Esophagus squamous epithelium (tissue), 4 donors: ENCODE results near the gene INVS.

ENCODE experiments used
- POLR2A ChIP-seq, 4 donors: fragments of 450-650 bp; IDR thresholded peaks; one replicate each; pipeline ENCODE4 v1.6.1; 2017; ENCODE audit warnings: antibody characterized with exemption in 4 of 4, mild to moderate bottlenecking in 4 of 4, moderate library complexity in 3 of 4
- TF ChIP-seq, protein P1 (sequence below), 6 experiments: fragments of 450-650 bp in 4 of 6; fragments of 200-600 bp in 2 of 6; sonication (generic) in 2 of 6; IDR thresholded peaks; one replicate each; pipeline ENCODE4 v1.5.1; 2016 to 2019; ENCODE audit warnings: antibody characterized with exemption in 6 of 6, mild to moderate bottlenecking in 4 of 6, moderate library complexity in 4 of 6

DNA sequence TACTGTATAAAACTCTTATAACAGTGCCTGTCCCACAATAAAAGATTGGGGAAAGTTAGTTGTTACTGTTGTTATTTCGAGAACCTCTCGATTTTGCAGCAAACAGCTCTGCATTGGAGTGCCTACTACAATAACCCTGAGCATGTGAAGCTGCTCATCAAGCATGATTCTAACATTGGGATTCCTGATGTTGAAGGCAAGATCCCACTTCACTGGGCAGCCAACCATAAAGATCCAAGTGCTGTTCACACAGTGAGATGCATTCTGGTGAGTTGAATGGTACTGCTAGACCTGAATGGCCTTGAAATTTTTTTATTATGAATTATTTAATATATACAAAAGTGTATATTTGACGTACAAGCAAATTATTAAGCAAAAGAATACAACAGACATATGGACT, 130.5 kb downstream of the INVS start:
- TF ChIP-seq, protein P1, sequence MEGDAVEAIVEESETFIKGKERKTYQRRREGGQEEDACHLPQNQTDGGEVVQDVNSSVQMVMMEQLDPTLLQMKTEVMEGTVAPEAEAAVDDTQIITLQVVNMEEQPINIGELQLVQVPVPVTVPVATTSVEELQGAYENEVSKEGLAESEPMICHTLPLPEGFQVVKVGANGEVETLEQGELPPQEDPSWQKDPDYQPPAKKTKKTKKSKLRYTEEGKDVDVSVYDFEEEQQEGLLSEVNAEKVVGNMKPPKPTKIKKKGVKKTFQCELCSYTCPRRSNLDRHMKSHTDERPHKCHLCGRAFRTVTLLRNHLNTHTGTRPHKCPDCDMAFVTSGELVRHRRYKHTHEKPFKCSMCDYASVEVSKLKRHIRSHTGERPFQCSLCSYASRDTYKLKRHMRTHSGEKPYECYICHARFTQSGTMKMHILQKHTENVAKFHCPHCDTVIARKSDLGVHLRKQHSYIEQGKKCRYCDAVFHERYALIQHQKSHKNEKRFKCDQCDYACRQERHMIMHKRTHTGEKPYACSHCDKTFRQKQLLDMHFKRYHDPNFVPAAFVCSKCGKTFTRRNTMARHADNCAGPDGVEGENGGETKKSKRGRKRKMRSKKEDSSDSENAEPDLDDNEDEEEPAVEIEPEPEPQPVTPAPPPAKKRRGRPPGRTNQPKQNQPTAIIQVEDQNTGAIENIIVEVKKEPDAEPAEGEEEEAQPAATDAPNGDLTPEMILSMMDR (IDR thresholded peaks at IDR 0.05), result no peak
- no peak for TF ChIP-seq POLR2A (IDR thresholded peaks at IDR 0.05)
